Measurements from ENCODE around the gene FDCSP.
"Not testable (repeated sequence)": the region's sequence is repeated elsewhere in the genome, so short reads cannot be mapped to it uniquely, and the experiment has no call there.

Gene FDCSP

GRCh38 chr4:70239884-70240591 is 14.1 kb downstream of the FDCSP start:
- no peak for DNase-seq

- DNase-seq, result not testable (repeated sequence)
Observed at GRCh38 chr4:70242297-70242696, 16.4 kb downstream of the FDCSP start, which contains the start of gene CSN3. Gene CSN3 (plus strand): TSS chr4:70242597. CDS start chr4:70244820, 2,223 bp downstream.

- DNase-seq, result no peak
Observed at GRCh38 chr4:70243091-70243490, 17.2 kb downstream of the FDCSP start.

- DNase-seq, result no peak
Observed at GRCh38 chr4:70251250-70251944, 25.5 kb downstream of the FDCSP start.

- DNase-seq, result no peak
Observed at GRCh38 chr4:70251945-70252277, 26.0 kb downstream of the FDCSP start.

GRCh38 chr4:70269674-70270073 is 43.8 kb downstream of the FDCSP start:
- DNase-seq, result no peak

- DNase-seq, result no peak
Observed at GRCh38 chr4:70277121-70277520, 51.2 kb downstream of the FDCSP start.

GRCh38 chr4:70280567-70280966 is 54.6 kb downstream of the FDCSP start:
- no peak for DNase-seq
